ENCODE measurements around the gene PURB. TPM values are rescaled to one million over a fixed set of nuclear protein-coding genes. Genes with fewer than 3 reads are reported as not detected.
"Not testable (repeated sequence)": the region's sequence is repeated elsewhere in the genome, so short reads cannot be mapped to it uniquely, and the experiment has no call there.

Gene PURB
- 10 to 100 TPM; 18.8 to 20.8 TPM for total RNA-seq

DNA sequence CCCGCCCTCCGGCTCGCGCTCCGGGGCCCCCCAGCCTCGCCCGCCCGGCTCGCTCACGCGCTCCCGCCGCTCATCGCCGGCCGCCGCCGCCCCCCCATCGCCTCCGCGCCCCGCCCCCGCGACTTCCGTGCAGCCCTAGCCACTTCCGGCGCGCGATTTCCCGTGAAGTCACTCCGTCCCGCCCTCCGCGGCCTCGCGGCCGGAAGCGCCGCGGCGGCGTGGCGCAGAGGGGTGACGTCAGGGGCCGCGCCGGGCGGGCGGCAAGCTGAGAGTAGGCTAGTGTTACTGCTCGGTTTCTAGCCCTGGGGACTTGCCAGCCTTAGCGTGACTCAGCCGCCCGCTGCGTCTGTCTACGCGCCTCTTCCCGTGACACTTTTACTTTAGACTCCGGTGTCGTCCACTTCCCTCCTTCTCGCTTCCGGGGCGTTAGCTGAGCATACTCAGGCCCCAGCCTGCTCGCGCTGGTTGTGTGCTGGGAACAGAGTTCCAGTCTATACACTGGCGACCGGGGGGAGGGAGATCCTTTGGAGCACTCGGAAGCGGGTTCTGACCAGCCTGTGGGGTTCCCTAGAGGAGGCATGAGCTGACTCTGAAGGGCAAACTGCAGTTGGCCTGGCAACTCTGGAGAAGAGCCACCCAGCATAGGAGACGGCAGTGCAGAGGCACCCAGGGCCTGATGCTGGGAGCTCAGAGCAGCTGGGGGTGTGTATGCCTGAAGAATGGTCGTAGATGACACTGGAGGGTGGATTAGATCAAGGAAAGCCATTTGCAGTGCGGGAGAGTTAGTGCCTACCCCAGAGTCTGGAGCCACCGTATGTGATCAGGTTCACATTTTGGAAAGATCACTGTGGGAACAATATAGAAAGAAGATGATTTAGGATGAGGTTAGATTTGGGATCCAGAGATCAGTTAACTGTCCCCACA lies at the start of gene PURB:
TSS of gene PURB (minus strand) at position 137 of the 924 bp plus-strand sequence. CDS start 182 bp downstream, outside the sequence.
- H3K4me3 Mint-ChIP-seq = peak within 1 kb of the TSS; percentile 86
- DNase-seq (peak; percentile 98), ATAC-seq (peak; percentile 97)
- peaks cover 42% of the 10 kb centered on the region for H3K36me3 Mint-ChIP-seq (ENCODE audit: low read depth)
- ChIA-PET CTCF (interaction anchor here (0.6 to 2.8 kb wide), 11 partner anchors 9 to 763 kb away, joined by 3 to 21 read pairs (median 4); partner anchors contain the start of gene H2AZ2), POLR2A (interaction anchor here (0.5 to 2.6 kb wide), 22 partner anchors 9 to 926 kb away, joined by 3 to 36 read pairs (median 4); partner anchors contain the start of genes H2AZ2, MYO1G, OGDH and PPIA)
- H3K27me3 Mint-ChIP-seq = no peaks in the 10 kb centered on the region
- intact Hi-C loops (cut with DNase I, micrococcal nuclease) = loop anchor here (1.0 to 10.0 kb wide), 19 partner anchors 28 to 879 kb away; partner anchors contain the start of genes OGDH (in 2 of the 2), ZMIZ2 (in 2 of the 2), DDX56 (in 1 of the 2) and H2AZ2 (in 1 of the 2)
- peaks cover 7% of the 10 kb centered on the region for H3K9me3 Mint-ChIP-seq (ENCODE audit: low read depth)
- H3K4me1 Mint-ChIP-seq = peaks cover 51% of the 10 kb centered on the region
- H3K27ac Mint-ChIP-seq = peak within 1 kb of the TSS; percentile 98

DNA sequence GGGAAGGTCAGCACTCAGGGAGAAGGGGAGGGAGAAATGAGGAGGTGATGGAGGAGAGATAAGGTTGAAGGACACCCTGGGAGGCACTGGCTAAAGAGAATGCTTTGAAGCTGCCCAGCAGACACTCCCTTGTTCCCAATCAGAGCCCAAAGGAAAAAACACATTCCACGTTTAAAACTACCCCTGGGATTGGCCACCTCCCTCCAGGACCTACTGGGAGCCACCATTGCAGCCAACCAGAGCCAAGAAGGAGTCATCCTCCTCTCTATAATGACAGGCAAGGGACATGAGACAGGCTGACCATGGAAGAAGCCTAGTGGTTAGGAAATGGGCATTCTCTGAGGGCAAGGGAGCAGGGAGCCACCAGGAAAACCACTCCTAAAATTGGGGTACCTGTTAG lies 49.7 kb upstream of the PURB start:
- intact Hi-C loops (cut with DNase I, micrococcal nuclease) = no loop called here
- CTCF ChIA-PET = no interaction called here
- H3K36me3 Mint-ChIP-seq (ENCODE audit: low read depth) = no peaks in the 10 kb centered on the region
- ATAC-seq = no peak
- no peak for DNase-seq
- H3K9me3 Mint-ChIP-seq (ENCODE audit: low read depth) = no peaks in the 10 kb centered on the region
- POLR2A ChIA-PET = interaction anchor here (0.7 kb wide), 1 partner anchor 387 kb away, joined by 3 read pairs; no protein-coding TSS in a partner anchor
- no peak overlapping the region for H3K27ac Mint-ChIP-seq
- no peak overlapping the region for H3K4me3 Mint-ChIP-seq
- H3K4me1 Mint-ChIP-seq = no peaks in the 10 kb centered on the region
- no peaks in the 10 kb centered on the region for H3K27me3 Mint-ChIP-seq

DNA sequence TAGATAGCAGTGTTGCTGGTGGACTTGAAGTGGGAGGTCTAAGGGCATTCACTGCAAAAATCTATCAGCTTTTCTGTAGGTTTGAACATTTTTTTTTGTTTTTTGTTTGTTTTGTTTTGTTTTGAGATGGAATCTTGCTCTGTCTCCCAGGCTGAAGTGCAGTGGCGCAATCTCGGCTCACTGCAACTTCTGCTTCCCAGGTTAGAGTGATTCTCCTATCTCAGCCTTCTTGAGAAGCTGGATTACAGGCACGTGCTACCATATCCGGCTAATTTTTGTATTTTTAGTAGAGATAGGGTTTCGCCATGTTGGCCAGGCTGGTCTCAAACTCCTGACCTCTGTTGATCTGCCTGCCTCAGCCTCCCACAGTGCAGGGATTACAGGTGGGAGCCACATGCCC lies 49.2 kb upstream of the PURB start:
- intact Hi-C loops (cut with DNase I, micrococcal nuclease); H3K27me3 Mint-ChIP-seq; DNase-seq; H3K4me1 Mint-ChIP-seq; ATAC-seq; H3K27ac Mint-ChIP-seq; H3K9me3 Mint-ChIP-seq (ENCODE audit: low read depth); H3K4me3 Mint-ChIP-seq; H3K36me3 Mint-ChIP-seq (ENCODE audit: low read depth): not testable (repeated sequence)
- POLR2A ChIA-PET = interaction anchor here (0.7 kb wide), 1 partner anchor 387 kb away, joined by 3 read pairs; no protein-coding TSS in a partner anchor
- CTCF ChIA-PET = interaction anchor here (0.8 to 1.5 kb wide), 2 partner anchors 14 to 199 kb away, joined by 3 read pairs; no protein-coding TSS in a partner anchor

DNA sequence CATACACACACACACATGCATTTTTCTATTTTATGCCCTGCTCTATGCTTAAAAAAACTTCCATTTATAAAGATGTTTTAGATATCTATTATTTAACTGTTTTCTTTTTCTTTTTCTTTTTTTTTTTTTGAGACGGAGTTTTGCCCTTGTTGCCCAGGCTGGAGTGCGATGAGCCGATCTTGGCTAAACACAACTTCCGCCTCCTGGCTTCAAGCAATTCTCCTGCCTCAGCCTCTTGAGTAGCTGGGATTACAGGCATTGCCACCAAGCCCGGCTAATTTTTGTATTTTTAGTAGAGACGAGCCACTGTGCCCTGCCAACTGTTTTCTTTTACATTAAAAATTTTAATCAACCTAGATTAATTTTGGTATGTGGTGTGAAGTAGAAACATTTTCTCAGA lies 45.6 kb upstream of the PURB start:
- DNase-seq = no peak
- no peak overlapping the region for H3K27ac Mint-ChIP-seq
- CTCF ChIA-PET = interaction anchor here (0.8 to 1.0 kb wide), 2 partner anchors 72 to 203 kb away, joined by 3 read pairs; no protein-coding TSS in a partner anchor
- no peak overlapping the region for H3K4me3 Mint-ChIP-seq
- H3K27me3 Mint-ChIP-seq = peaks cover 5% of the 10 kb centered on the region
- intact Hi-C loops (cut with DNase I, micrococcal nuclease) = no loop called here
- H3K9me3 Mint-ChIP-seq (ENCODE audit: low read depth) = no peaks in the 10 kb centered on the region
- POLR2A ChIA-PET = no interaction called here
- no peaks in the 10 kb centered on the region for H3K36me3 Mint-ChIP-seq (ENCODE audit: low read depth)
- no peak for ATAC-seq
- no peaks in the 10 kb centered on the region for H3K4me1 Mint-ChIP-seq

DNA sequence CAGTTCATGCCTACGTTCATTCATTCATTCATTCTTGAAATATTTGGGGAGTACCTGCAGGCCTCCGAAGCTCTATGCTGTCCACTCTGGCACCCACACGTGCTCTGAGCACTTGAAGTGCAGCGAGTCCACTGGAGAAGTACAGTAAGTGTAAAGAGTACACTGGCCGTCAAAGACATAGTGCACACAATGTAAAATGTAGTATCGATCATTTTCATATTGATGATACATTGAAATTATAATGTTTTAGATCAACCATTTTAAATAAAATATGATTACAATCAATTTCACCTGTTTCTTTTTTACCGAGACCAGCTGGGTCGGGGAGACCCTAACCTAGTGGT lies 37.0 kb upstream of the PURB start:
- H3K27ac Mint-ChIP-seq = no peak overlapping the region
- POLR2A ChIA-PET = no interaction called here

DNA sequence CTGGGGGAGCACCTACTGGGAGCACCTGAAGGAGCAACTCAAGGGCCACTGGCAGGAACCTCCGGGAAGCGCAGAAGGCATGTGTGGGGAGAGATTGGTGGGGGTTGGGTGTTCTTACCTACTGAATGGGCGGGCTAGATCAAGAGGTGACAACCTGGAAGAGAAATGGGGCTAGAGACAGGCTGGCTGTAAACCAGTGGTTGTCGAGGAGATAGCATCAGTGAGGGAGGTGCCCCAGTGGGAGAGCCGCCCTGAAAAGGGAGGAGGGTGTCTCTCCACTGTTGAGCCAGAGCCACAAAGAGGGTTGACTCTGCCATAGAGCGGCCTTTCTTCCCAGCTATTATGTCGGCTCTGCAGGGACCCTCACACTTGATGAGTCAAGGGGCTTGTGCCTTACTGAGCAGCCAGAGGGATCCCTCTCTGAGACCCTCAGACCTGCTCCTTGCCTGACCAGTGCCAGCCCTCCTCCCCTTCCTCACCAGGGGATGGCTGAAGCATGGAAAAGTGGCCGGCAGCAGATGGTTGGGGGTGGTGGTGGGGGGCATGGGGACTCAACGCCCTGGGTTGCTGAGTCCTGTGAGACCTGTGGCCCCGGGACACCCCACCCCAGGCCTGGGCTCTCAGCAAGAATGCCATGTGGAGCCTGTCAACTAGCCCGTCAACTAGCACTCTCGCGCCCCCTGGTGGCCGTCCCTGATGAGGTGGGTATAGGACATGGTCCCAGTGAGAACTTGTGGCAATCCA lies 36.4 kb upstream of the PURB start:
- peaks cover under 1% of the 10 kb centered on the region for H3K27me3 Mint-ChIP-seq
- no peaks in the 10 kb centered on the region for H3K9me3 Mint-ChIP-seq (ENCODE audit: low read depth)
- ChIA-PET CTCF (interaction anchor here (0.6 to 4.6 kb wide), 14 partner anchors 19 to 356 kb away, joined by 3 to 32 read pairs (median 4); no protein-coding TSS in a partner anchor), POLR2A (no interaction called here)
- intact Hi-C loops (cut with DNase I, micrococcal nuclease) = loop anchor here (1.0 to 5.0 kb wide), 8 partner anchors 36 to 333 kb away; partner anchors contain the start of genes PPIA (in 2 of the 2) and PURB (in 2 of the 2)
- ATAC-seq (peak; percentile 99), DNase-seq (peak; percentile 99)
- no peaks in the 10 kb centered on the region for H3K36me3 Mint-ChIP-seq (ENCODE audit: low read depth)
- H3K27ac Mint-ChIP-seq = peak overlapping the region; percentile 47
- no peak overlapping the region for H3K4me3 Mint-ChIP-seq
- H3K4me1 Mint-ChIP-seq = peaks cover 15% of the 10 kb centered on the region

More for the DNA sequence above, 37.0 kb upstream of the PURB start:
- intact Hi-C loops (cut with DNase I, micrococcal nuclease) = loop anchor here (1.0 to 5.0 kb wide), 8 partner anchors 37 to 334 kb away; partner anchors contain the start of genes PPIA (in 2 of the 2) and PURB (in 2 of the 2)
- H3K36me3 Mint-ChIP-seq (ENCODE audit: low read depth) = no peaks in the 10 kb centered on the region
- no peaks in the 10 kb centered on the region for H3K9me3 Mint-ChIP-seq (ENCODE audit: low read depth)
- DNase-seq (no peak), ATAC-seq (no peak)
- H3K4me1 Mint-ChIP-seq = peaks cover 15% of the 10 kb centered on the region
- H3K4me3 Mint-ChIP-seq = no peak overlapping the region
- CTCF ChIA-PET = interaction anchor here (0.6 to 3.6 kb wide), 15 partner anchors 16 to 357 kb away, joined by 3 to 20 read pairs (median 3); partner anchors contain the start of gene DDX56
- peaks cover 3% of the 10 kb centered on the region for H3K27me3 Mint-ChIP-seq

DNA sequence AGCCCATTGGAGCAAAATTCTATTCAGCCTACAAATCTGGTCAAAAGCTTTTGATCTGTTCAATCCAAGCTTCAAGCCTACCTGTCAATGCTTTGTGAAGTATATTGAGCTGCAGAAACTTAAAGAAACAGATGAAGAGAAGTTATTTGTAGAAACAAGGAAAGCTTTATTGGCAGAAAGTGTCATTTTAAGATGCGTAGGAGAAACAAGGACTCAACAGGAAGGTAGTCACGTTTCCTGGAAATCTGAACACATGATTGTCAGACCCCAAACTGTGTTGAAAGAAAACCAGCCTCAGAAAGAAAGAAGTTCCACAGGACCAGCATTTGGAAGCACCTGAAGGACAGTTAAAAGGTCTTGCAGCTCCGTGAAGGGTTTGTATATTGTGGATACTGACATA lies 34.8 kb upstream of the PURB start:
- H3K27me3 Mint-ChIP-seq = no peaks in the 10 kb centered on the region
- H3K36me3 Mint-ChIP-seq (ENCODE audit: low read depth) = no peaks in the 10 kb centered on the region
- CTCF ChIA-PET = interaction anchor here (0.7 to 4.6 kb wide), 18 partner anchors 10 to 345 kb away, joined by 3 to 32 read pairs (median 4); partner anchors contain the start of gene H2AZ2
- DNase-seq (no peak), ATAC-seq (no peak)
- POLR2A ChIA-PET = interaction anchor here (0.5 to 1.0 kb wide), 4 partner anchors 56 to 993 kb away, joined by 3 to 4 read pairs (median 4); partner anchors contain the start of gene H2AZ2
- intact Hi-C loops (cut with DNase I, micrococcal nuclease) = loop anchor here (5.0 kb wide), 2 partner anchors 123 to 217 kb away; partner anchors contain the start of gene PPIA (in 1 of the 2)
- no peak overlapping the region for H3K27ac Mint-ChIP-seq
- H3K4me1 Mint-ChIP-seq = peaks cover 19% of the 10 kb centered on the region
- H3K9me3 Mint-ChIP-seq (ENCODE audit: low read depth) = no peaks in the 10 kb centered on the region
- no peak overlapping the region for H3K4me3 Mint-ChIP-seq

DNA sequence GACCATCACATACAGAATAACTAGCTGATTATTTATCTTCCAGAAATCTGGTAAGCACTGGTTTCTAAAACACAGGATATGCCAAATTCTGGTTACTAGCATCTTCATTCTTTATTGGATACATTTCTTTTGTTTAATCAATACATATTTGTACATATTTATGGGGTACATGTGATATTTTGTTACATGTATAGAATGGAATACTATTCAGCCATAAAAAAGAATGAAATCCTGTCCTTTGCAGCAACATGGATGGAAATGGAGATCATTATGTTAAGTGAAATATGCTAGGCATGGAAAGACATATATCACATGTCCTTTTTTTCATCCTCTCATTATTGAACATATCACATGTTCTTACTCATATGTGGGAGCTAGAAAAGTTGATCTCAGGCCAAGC lies 32.7 kb upstream of the PURB start:
- H3K36me3 Mint-ChIP-seq (ENCODE audit: low read depth) = no peaks in the 10 kb centered on the region
- no peak for DNase-seq
- POLR2A ChIA-PET = no interaction called here
- intact Hi-C loops (cut with DNase I, micrococcal nuclease) = no loop called here
- H3K4me3 Mint-ChIP-seq = no peak overlapping the region
- no peaks in the 10 kb centered on the region for H3K27me3 Mint-ChIP-seq
- H3K27ac Mint-ChIP-seq = no peak overlapping the region
- no peaks in the 10 kb centered on the region for H3K9me3 Mint-ChIP-seq (ENCODE audit: low read depth)
- H3K4me1 Mint-ChIP-seq = peaks cover 34% of the 10 kb centered on the region
- ATAC-seq = no peak
- CTCF ChIA-PET = interaction anchor here (1.3 to 4.6 kb wide), 3 partner anchors 8 to 217 kb away, joined by 5 to 32 read pairs (median 6); no protein-coding TSS in a partner anchor

DNA sequence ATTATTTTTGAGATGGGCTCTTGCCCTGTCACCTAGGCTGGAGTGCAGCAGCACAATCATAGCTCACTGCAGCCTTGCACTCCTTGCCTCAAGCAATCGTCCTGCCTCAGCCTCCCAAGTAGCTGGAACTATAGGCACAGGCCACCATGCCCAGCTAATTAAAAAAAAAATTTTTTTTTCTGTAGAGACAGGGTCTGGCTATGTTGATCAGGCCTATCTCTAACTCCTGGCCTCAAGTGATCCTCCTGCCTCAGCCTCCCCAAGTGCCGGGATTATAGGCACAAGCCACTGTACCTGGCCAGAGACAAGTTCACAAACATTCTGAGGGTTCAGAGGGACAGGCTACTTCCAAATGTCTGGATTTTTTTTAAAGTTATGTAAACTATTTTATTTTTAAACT lies 32.1 kb upstream of the PURB start:
- H3K27ac Mint-ChIP-seq = no peak overlapping the region
- no peak for ATAC-seq
- no peaks in the 10 kb centered on the region for H3K27me3 Mint-ChIP-seq
- DNase-seq = no peak
- POLR2A ChIA-PET = no interaction called here
- H3K36me3 Mint-ChIP-seq (ENCODE audit: low read depth) = no peaks in the 10 kb centered on the region
- H3K4me1 Mint-ChIP-seq = peaks cover 34% of the 10 kb centered on the region
- CTCF ChIA-PET = interaction anchor here (0.9 to 4.6 kb wide), 6 partner anchors 9 to 84 kb away, joined by 3 to 32 read pairs (median 4); no protein-coding TSS in a partner anchor
- no peak overlapping the region for H3K4me3 Mint-ChIP-seq
- intact Hi-C loops (cut with DNase I, micrococcal nuclease) = no loop called here
- no peaks in the 10 kb centered on the region for H3K9me3 Mint-ChIP-seq (ENCODE audit: low read depth)

DNA sequence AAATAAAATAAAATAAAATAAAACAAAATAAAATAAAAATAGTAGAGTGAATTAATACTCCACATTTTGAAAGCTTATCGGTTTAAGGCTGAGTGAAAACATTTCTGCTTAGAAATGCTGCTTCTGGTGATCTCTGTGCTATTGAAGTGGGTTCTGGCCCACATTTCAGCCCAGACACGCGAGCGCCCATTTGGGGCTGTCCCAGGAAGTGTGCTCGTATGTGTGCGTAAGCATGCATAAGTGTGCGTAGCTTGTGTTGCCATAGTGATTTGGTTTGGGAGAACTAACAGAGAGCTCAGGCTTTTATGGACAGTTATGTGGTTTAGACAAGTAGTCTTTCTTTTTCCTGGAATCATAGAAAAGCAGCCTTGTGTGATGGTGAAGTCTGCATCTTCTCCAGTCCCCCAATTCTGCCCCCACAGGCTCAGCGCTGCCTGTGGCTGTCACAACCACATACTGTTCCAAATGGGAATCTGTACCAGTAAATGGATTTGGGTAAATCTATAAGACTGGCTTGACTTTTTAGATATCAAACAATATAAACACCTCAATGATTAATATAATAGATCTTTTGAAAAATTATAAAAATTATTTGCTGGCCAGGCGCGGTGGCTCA lies 29.8 kb upstream of the PURB start:
- H3K4me3 Mint-ChIP-seq = peak overlapping the region; percentile 3

More for the DNA sequence above, 29.8 kb upstream of the PURB start:
- Mint-ChIP-seq H3K27ac (peak overlapping the region; percentile 73), H3K27me3 (no peaks in the 10 kb centered on the region), H3K4me1 (peaks cover 23% of the 10 kb centered on the region), H3K9me3 (ENCODE audit: low read depth) (no peaks in the 10 kb centered on the region), H3K36me3 (ENCODE audit: low read depth) (no peaks in the 10 kb centered on the region)
- peak; percentile 87 for DNase-seq
- peak; percentile 99 for ATAC-seq
- POLR2A ChIA-PET = interaction anchor here (0.7 to 1.2 kb wide), 7 partner anchors 29 to 334 kb away, joined by 3 to 8 read pairs (median 5); partner anchors contain the start of genes H2AZ2 and PURB
- CTCF ChIA-PET = interaction anchor here (0.6 to 1.0 kb wide), 5 partner anchors 12 to 117 kb away, joined by 4 to 9 read pairs (median 5); partner anchors contain the start of gene PURB
- intact Hi-C loops (cut with DNase I, micrococcal nuclease) = loop anchor here (1.0 to 2.0 kb wide), 6 partner anchors 30 to 118 kb away; partner anchors contain the start of genes H2AZ2 (in 1 of the 2), PPIA (in 1 of the 2) and PURB (in 1 of the 2)

All from activated CD4-positive, alpha-beta T cell treated with anti-CD3 and anti-CD28 coated beads for 36 hours (primary cell).